Right cardiac atrium (tissue), 5 donors: Measurements from ENCODE around the gene PLA2G12A. TPM values are rescaled to one million over a fixed set of nuclear protein-coding genes. Genes with fewer than 3 reads are reported as not detected.

Experiments
- ATAC-seq, 2 donors: fragments of 200-7000 bp; cut with Tn5 transposase; one replicate each; pipeline versions ENCODE4 v1.8.0 to v1.9.1; 2020; ENCODE audit warnings: moderate library complexity in 2 of 2, mild to moderate bottlenecking in 1 of 2
- DNase-seq, 3 donors: peaks; one replicate each; pipeline ENCODE4 v3.0.0-alpha.2; 2020
- H3K27ac ChIP-seq: one replicate; pipeline ENCODE4 v1.5.1; 2013; ENCODE audit warnings: mild to moderate bottlenecking, low read length, control low read depth, moderate library complexity
- H3K27me3 ChIP-seq: one replicate; pipeline ENCODE4 v1.6.1; 2013; ENCODE audit not compliant: control insufficient read depth, insufficient read depth
- H3K4me1 ChIP-seq: one replicate; pipeline ENCODE4 v1.6.1; 2013; ENCODE audit warnings: low read length; ENCODE audit not compliant: control insufficient read depth, insufficient read depth
- H3K4me3 ChIP-seq: one replicate; pipeline ENCODE4 v1.5.1; 2013; ENCODE audit warnings: low read length, control low read depth
- H3K9me3 ChIP-seq: one replicate; pipeline ENCODE4 v1.6.1; 2013; ENCODE audit warnings: low read length; ENCODE audit not compliant: control insufficient read depth
- WGBS: extraction: QIAGEN DNeasy Blood & Tissue Kit; methylation state at CpG from one replicate; pipeline ENCODE4 v1.1.7; 2013; 5-methylcytosine and 5-hydroxymethylcytosine counted together
- intact Hi-C, 4 donors: fragments of 100-400 bp; cut with DNase I; formaldehyde crosslinking; loops; one replicate each; pipeline versions ENCODE4 v1.11.0 to v1.14.0; 2022 to 2023
- polyA plus RNA-seq: library from polyadenylated mRNA; stranded (reverse); fragments of 200-250 nt; gene quantifications from one replicate; pipeline ENCODE4 v1.2.3, GENCODE V29; 2013
- total RNA-seq, 4 donors: library from RNA; stranded (reverse); fragmentation: NEBNext Ultra II Directional; extraction: Animal tissue kit (Norgen Biotek cat#: 25700); gene quantifications; one replicate each; pipeline ENCODE4 v1.2.1, GENCODE V29; 2021
- donor health status: healthy with polysubstance abuse.
- donor health status: DM: no; HTN: yes; CAD: no.
- donor health status: DM: no; HTN: no; CAD: no.
- donor health status: DM: no; HTN: yes; CAD: no; lungs with severe emphysema.
- donor health status: DM: yes; HTN: yes; CAD: no.

Gene PLA2G12A
- total and polyA plus RNA-seq, 5 donors, result 50.1 to 85.0 (median 60.6) TPM

DNA sequence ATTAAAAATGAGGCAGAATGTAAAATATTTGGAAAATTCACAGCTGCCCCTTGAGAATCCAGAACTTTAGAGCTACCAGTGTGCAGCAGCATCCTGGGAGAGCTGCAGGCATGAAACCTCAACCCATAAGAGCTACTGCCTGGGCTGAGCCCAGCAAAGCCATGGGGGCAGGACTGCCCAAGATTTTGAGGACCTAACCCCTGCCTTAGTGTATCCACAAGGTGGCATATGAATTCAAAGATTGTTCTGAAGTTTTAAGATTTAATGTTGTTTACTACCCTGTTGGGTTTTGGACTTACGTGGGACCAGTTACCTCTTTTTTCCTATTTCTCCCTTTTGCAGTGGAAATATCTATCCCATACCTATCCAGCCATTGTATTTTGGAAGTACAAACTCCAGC, 53.0 kb downstream of the PLA2G12A start:
- DNase-seq, result no peak

DNA sequence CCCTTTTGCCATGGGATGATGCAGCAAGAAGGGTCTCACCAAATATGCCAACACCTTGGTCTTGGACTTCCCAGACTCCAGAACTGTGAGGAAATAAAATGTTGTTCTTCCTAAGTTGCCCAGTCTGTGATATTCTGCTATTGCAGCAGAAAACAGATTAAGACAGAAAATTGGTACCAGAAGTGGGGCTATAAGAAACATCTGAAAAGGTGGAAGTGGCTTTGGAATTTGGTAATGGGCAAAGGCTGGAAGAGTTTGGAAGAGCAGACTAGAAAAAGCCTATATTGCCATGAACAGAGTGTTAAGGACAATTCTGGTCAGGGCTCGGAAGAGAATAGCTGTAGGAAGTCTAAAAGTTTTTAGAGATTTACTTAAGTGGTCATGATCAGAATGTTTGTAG, 54.0 kb downstream of the PLA2G12A start:
- H3K4me3 ChIP-seq, result no peak overlapping the region
- H3K4me1 ChIP-seq, result no peaks in the 10 kb centered on the region
- intact Hi-C loops, result no loop called here
- H3K27ac ChIP-seq, result no peak overlapping the region
- no peak for ATAC-seq
- no peak for DNase-seq
- H3K27me3 ChIP-seq, result no peaks in the 10 kb centered on the region
- no peaks in the 10 kb centered on the region for H3K9me3 ChIP-seq
- 94% methylated on average over 1 of the region's 1 CpG for WGBS

More for the DNA sequence above, 53.0 kb downstream of the PLA2G12A start:
- Histone ChIP-seq H3K4me1 (no peaks in the 10 kb centered on the region), H3K27ac (no peak overlapping the region), H3K9me3 (no peaks in the 10 kb centered on the region), H3K27me3 (no peaks in the 10 kb centered on the region), H3K4me3 (no peak overlapping the region)
- intact Hi-C loops, result no loop called here
- 88% methylated on average over 1 of the region's 1 CpG for WGBS
- no peak for ATAC-seq

DNA sequence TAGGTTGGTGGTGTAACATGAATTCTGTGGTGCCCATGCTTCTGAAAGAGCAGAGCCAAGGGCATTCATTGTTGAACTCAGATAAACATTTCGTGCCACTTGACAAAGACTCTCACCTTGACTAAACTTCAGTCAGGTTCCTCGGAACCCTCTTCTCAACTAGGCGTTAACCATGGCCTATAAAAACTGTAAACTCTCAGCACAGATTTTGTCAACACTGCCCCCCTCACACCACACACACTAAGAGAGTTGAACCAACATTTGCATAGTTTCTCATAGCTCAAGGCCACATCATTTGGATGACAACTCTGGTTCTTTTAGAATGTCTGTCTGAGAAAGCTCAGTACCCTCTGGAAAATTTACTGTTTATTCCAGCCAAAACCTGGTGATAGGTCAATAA, 54.7 kb downstream of the PLA2G12A start:
- H3K27ac ChIP-seq, result no peak overlapping the region
- ATAC-seq, result no peak
- no peak overlapping the region for H3K4me3 ChIP-seq
- no peak for DNase-seq
- no peaks in the 10 kb centered on the region for H3K9me3 ChIP-seq
- no peaks in the 10 kb centered on the region for H3K27me3 ChIP-seq
- intact Hi-C loops, result no loop called here
- no peaks in the 10 kb centered on the region for H3K4me1 ChIP-seq
- 91% methylated on average over 3 of the region's 3 CpGs for WGBS

DNA sequence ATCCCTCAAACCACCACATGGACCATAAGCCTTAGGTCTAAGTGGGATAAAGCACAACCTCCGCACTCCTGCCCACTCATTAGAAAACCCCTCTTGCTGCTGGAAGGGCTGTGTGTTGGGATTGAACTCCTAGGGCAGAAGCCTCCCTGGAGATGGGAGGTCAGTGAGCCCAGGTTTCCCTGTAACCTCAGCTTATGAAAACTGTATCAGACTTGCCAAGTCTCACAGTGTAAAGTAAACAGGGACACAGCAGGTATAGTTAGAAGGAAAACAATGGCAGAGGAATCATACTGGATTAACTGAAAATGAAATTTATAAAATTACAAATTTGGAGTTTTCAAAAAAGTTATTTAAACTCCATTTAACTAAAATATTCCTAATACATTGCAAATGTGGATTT, 56.6 kb downstream of the PLA2G12A start:
- WGBS, result 98% methylated on average over 1 of the region's 1 CpG
- H3K9me3 ChIP-seq, result no peaks in the 10 kb centered on the region
- no peak overlapping the region for H3K4me3 ChIP-seq
- DNase-seq, result no peak
- no peaks in the 10 kb centered on the region for H3K4me1 ChIP-seq
- H3K27ac ChIP-seq, result no peak overlapping the region
- no peaks in the 10 kb centered on the region for H3K27me3 ChIP-seq
- intact Hi-C loops, result loop anchor here in 1 of 4 donors (5.0 kb wide), 1 partner anchor 121 kb away; no protein-coding TSS in a partner anchor
- ATAC-seq, result no peak

DNA sequence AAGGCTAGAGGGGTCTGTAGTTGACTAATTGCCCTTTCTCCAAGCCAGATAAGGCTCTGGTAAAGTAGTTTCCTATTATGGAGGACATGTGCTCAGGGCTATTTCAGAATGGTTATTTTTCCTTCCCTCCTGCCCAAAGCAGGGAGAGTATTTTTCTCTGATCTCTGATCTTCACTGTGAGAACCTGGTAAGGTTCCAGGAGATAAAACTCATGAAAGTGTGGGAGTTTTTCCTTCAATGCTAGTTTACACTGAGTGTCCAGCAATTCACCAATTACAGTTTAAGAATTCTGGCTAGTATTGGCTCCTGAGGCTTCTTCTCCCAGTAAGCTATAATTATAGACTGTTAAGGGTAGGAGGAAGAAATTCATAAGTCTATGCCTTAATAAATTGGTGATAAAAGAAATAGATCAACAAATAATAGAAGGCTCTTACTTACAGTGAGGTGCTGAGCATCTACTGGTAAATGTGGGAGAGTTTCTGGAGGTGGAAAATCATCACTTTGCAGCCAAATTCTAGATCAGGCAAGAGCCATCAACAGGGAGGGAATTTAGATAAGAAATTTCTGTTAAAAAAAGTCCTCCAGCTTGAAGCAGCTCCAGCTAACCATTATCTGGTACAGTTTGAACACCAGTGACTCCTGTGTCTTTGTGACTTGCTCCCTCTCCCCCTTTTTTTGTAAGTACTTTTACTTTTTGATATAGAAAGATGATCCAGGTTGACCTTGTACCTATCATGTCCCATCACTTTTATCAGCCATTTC, 57.5 kb downstream of the PLA2G12A start:
- H3K27ac ChIP-seq, result no peak overlapping the region
- ATAC-seq, result no peak
- intact Hi-C loops, result loop anchor here in 1 of 4 donors (5.0 kb wide), 1 partner anchor 120 kb away; no protein-coding TSS in a partner anchor
- H3K4me3 ChIP-seq, result no peak overlapping the region
- no peaks in the 10 kb centered on the region for H3K4me1 ChIP-seq
- DNase-seq, result no peak
- H3K27me3 ChIP-seq, result no peaks in the 10 kb centered on the region
- H3K9me3 ChIP-seq, result no peaks in the 10 kb centered on the region

DNA sequence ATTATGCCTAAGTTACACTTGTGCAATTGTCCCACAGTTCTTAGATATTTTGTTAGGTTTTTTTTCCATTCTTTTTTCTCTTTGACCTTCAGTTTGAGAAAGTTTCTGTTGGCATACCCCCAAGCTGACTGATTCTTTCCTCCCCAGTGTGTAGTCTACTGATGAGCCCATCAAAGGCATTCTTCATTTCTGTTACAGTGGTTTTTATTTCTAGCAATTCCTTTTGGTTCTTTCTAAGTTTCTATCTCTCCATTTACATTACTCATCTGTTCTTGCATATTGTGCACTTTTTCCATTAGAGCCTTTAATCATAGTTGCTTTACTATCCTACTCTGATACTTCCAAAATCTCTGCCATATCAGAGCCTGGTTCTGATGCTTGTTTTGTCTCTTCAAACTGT, 58.5 kb downstream of the PLA2G12A start:
- Histone ChIP-seq H3K27ac (no peak overlapping the region), H3K27me3 (no peaks in the 10 kb centered on the region), H3K9me3 (no peaks in the 10 kb centered on the region), H3K4me3 (no peak overlapping the region), H3K4me1 (no peaks in the 10 kb centered on the region)
- ATAC-seq, result no peak
- intact Hi-C loops, result loop anchor here in 1 of 4 donors (5.0 kb wide), 1 partner anchor 119 kb away; no protein-coding TSS in a partner anchor
- no peak for DNase-seq

DNA sequence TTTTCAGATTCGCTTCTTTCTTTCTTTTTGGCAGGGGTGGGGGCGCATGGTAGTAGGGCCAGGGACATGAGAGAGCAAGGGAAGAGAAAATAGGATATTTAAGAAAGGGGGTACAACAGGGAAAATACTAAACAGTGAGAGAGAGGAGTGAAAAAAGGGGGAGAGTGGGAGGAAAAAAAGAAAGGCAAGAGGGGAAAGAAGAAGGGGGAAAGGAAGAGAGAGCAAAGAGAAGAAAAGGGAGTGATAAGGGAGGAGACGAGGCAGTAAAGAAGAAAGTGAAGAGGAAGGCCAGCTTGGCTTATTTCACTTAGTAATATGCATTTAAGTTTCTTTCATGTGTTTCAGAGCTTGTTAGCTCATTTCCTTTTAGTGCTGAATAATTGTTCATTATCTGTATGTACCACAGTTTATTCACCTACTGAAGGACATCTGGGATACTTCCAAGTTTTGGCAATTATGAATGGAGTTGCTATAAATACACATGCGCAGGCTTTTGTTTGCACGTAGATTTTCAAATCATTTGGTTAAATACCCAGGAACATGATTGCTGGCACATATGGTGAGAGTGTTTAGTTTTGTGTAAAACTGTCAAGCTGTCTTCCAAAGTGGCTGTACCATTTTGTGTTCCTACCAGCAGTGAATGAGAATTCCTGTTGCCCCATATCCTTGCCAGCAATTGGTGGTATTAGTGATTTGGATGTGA, 63.9 kb downstream of the PLA2G12A start:
- ATAC-seq, result no peak
- no peaks in the 10 kb centered on the region for H3K9me3 ChIP-seq
- 65% methylated on average over 5 of the region's 5 CpGs for WGBS
- no peak overlapping the region for H3K4me3 ChIP-seq
- H3K27me3 ChIP-seq, result no peaks in the 10 kb centered on the region
- no peak for DNase-seq
- H3K4me1 ChIP-seq, result peaks cover 1% of the 10 kb centered on the region
- H3K27ac ChIP-seq, result no peak overlapping the region
- intact Hi-C loops, result no loop called here

DNA sequence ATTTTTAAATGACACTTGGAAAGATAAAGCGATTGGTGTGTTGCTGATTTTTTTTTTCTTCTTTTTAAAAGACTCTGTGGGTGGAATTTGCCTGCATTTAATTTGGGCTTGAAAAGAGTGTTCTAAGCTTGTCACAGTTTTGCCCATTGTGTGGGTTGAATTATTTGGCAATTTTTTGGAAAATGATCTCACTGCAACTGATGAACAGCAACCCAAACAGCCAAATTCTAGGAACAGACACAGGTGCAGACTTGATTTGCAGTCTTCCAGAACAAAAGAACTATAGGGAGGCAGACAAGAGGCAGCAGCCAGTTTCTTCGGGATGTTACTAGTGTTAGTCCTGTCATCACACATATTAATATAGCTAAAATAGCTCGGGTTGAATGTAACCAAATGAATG, 67.1 kb downstream of the PLA2G12A start:
- intact Hi-C loops, result no loop called here
- H3K9me3 ChIP-seq, result no peaks in the 10 kb centered on the region
- H3K4me3 ChIP-seq, result no peak overlapping the region
- H3K4me1 ChIP-seq, result peaks cover 1% of the 10 kb centered on the region
- no peaks in the 10 kb centered on the region for H3K27me3 ChIP-seq
- WGBS, result 59% methylated on average over 3 of the region's 3 CpGs
- DNase-seq (no peak), ATAC-seq (no peak)
- H3K27ac ChIP-seq, result no peak overlapping the region

DNA sequence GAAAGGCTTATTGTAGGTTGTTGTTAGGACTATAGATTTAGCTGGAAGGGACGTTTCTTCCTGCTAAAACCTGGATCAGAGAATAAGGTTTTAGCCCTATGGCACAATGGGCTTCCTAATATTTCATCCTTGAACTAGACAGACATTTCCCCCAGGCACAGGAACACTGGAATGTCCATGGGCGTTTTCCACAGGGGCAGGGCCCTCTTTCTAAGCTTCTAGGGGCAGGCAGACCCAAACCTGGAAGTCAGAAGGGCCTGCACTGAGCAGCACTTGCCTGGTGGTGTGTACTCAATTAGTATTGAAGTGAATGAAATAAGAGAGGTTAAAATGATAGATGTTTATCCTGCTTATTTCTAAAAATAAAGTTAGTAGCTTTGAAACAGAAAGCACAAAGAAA, 67.8 kb downstream of the PLA2G12A start:
- no peaks in the 10 kb centered on the region for H3K9me3 ChIP-seq
- no peak overlapping the region for H3K4me3 ChIP-seq
- ATAC-seq (no peak), DNase-seq (no peak)
- H3K4me1 ChIP-seq, result peaks cover 1% of the 10 kb centered on the region
- H3K27me3 ChIP-seq, result no peaks in the 10 kb centered on the region
- 75% methylated on average over 2 of the region's 2 CpGs for WGBS
- H3K27ac ChIP-seq, result no peak overlapping the region
- intact Hi-C loops, result no loop called here
